Testis (tissue), 2 donors: ENCODE data around the gene NDST1.

Experiments
- CTCF ChIP-seq, 3 experiments: fragments of 450-650 bp in 2 of 3; fragments of 200-600 bp in 1 of 3; sonication (generic) in 1 of 3; IDR thresholded peaks; one replicate each; pipeline ENCODE4 v1.5.1; 2016 to 2019; ENCODE audit warnings: antibody characterized with exemption in 3 of 3, mild to moderate bottlenecking in 2 of 3, moderate library complexity in 1 of 3
- POLR2A ChIP-seq: fragments of 450-650 bp; IDR thresholded peaks from one replicate; pipeline ENCODE4 v1.6.1; 2017; ENCODE audit warnings: antibody characterized with exemption, mild to moderate bottlenecking, moderate library complexity

GRCh38 chr5:150604010-150604409 lies 96.1 kb downstream of the NDST1 start:
- TF ChIP-seq CTCF (IDR thresholded peaks at IDR 0.05) (no peak), POLR2A (no peak)
